ENCODE measurements around the gene PCCA.
A peak's percentile ranks its signal among the peaks of the same experiment; 100 is the strongest.
"Not testable (repeated sequence)": the region's sequence is repeated elsewhere in the genome, so short reads cannot be mapped to it uniquely, and the experiment has no call there.

PCCA gene

GRCh38 chr13:100541897-100542825 lies 453.3 kb downstream of the PCCA start:
- no peak for DNase-seq (ENCODE audit: low read depth in 3 of 3)

DNA sequence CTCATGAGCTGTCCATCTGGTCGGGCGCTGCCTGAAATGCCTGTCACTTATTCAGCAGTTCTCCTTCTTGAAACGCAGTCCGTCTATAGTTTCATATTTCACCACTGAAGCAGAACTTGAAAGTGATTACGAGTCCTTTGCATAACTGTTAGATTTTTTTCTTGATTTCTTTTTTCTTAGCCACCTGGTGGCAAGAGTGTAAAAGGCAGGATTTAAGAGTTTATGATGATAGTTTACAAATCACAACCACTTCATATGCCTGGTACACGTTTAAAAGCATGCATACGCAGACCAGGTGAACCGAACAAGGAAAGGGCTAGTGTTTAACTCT lies 453.9 kb downstream of the PCCA start:
- no peak for DNase-seq (ENCODE audit: low read depth in 3 of 3)

- DNase-seq (ENCODE audit: low read depth in 3 of 3): no peak
Measured at GRCh38 chr13:100543872-100544602, 455.1 kb downstream of the PCCA start.

DNA sequence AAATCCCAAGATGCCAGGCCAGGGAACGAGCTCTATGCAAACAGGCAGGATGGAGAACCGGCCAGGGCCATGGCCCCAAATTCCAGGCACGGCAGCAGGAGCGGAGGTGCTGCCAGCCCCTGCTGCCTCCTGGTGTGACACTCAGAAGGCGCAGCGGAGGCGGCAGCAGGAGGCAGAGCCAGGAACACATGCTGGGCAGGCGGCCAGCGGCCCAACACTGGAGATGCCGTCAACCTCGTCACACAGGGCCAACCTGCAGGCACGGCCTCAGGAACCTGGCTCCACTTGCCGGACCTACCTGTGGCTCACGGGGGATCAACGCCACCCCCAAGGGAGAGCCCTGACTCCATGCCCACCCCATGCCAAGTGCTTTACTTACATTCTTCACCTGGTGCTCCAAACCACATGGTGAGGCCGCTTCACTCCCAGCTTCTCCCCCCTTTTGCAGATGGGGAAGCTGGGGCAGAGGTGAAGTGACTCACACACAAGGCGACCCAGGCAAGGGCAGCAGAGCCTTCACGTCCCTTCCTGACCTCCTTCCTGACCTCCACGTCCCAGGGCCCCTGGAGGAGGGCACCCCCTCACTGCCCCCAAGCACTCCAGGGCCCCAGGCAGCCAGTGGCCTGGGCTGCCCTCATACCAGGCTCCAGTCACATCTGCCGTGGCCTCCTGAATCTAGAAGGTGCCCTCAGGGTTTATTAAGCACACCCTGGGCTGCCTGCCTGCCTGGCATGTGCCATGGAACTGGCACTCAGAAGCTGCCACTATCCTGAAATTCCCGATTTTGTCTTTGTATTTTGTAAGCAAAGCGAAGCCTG lies 456.2 kb downstream of the PCCA start:
- DNase-seq (ENCODE audit: low read depth in 3 of 3): no peak

- no peak for DNase-seq (ENCODE audit: low read depth in 3 of 3)
Measured at GRCh38 chr13:100545684-100546061, 456.8 kb downstream of the PCCA start.

GRCh38 chr13:100546713-100547405 lies 458.0 kb downstream of the PCCA start:
- DNase-seq (ENCODE audit: low read depth in 3 of 3): no peak

DNA sequence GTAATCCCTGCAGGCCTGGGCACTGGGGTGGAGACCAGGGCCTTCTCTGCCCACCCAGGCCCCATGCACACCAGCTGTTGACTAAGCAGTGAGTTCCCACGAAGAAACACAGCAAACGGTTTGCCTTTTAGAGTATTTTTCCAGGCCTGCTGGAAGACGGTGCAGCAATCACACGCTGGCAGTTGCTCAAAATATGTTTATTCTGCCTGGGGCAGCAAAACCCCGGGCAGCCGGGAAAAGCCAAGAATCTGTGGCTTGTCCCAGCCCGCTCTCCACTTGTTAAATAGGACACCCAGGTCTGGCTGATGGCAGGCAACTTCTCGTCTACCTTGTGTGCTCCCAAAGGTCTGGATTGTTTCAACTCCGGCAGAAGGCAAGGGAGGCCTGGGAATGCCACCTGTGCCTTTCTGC lies 458.9 kb downstream of the PCCA start:
- no peak for DNase-seq (ENCODE audit: low read depth in 3 of 3)

GRCh38 chr13:100549316-100549715 lies 460.4 kb downstream of the PCCA start:
- DNase-seq (ENCODE audit: low read depth in 3 of 3): no peak

- DNase-seq (ENCODE audit: low read depth in 3 of 3): no peak
Measured at GRCh38 chr13:100552755-100553154, 463.9 kb downstream of the PCCA start.

- no peak for DNase-seq (ENCODE audit: low read depth in 3 of 3)
Measured at GRCh38 chr13:100559886-100560285, 471.0 kb downstream of the PCCA start.

- DNase-seq (ENCODE audit: low read depth in 3 of 3): no peak
Measured at GRCh38 chr13:100560498-100561157, 471.7 kb downstream of the PCCA start.

GRCh38 chr13:100561158-100561499 lies 472.2 kb downstream of the PCCA start:
- no peak for DNase-seq (ENCODE audit: low read depth in 3 of 3)

GRCh38 chr13:100561599-100562204 lies 472.8 kb downstream of the PCCA start:
- no peak for DNase-seq (ENCODE audit: low read depth in 3 of 3)

DNA sequence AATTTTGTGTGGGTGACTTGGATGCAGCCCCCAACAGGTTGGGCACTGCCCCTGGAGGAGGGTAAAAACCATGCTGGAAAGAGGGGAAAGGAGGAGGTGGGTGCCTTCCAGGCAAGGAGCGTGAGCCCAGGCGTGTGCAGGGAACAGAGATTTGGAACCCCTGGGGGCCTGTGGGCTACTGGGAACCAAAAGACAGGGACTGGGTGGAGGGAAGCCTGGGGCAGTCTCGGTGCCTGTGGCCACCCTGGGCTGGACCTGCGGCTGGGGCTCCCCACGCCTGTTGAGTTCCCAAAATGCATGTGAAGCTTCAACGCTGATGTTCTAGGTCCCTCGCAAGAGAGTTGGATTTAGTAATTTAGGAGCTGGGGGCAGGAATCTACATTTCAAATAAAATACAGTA lies 474.9 kb downstream of the PCCA start:
- no peak for DNase-seq (ENCODE audit: low read depth in 3 of 3)

DNA sequence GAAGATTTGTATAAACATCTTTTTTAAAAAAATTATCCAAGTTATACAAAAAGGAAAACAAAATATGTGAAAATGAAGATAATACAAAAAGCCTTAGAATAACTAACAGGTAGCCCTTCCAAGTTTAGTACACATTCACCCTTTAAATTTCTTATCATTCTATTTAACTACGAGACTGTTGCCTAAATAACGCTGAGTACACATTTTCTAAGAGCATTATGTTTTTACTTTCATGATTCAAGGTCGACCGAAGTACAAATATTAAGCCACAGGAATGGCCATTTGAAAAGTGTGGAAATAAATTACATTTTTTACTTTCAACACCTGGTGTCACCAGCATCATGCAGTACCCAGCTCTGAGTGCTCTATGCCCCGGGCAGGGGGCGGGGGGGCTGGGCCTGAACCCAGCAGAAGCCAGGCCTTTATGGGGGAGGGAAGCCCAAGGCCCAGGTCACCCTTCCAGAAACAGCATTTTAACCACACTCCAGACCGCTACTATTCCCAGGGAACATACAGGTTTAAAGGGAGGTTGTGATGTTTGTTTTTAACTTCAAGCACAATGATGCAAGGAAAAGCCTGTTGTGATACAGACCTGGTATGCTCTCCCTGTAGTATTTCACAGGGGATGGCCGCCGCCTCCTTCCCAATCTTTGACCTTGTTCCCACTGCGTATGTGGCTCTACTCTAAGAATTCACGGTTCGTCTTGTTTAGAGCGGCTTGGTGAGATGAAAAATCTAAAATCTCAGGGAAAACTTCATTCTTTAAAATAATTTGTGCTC lies 475.7 kb downstream of the PCCA start:
- DNase-seq (ENCODE audit: low read depth in 3 of 3): no peak

- DNase-seq (ENCODE audit: low read depth in 3 of 3): no peak
Measured at GRCh38 chr13:100565286-100565685, 476.4 kb downstream of the PCCA start.

DNA sequence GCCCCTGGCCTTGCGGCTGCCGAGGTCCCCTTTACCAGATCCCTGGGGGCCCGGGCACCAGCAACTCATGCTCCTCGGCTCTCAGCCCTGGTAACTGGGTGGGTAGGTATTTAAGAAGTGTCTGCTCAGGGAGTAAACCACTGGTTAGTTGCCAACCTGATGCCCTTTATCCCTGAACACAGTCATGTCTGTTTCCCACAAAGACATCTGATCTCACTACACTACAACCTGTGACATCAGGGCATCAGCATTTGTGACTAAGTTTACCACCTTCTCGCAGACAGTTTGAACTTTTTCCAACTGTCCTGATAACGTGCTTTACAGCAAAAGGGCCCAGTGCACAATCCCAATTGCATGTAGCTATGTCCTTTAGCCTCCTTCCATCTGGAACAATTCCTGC lies 477.6 kb downstream of the PCCA start:
- no peak for DNase-seq (ENCODE audit: low read depth in 3 of 3)

DNA sequence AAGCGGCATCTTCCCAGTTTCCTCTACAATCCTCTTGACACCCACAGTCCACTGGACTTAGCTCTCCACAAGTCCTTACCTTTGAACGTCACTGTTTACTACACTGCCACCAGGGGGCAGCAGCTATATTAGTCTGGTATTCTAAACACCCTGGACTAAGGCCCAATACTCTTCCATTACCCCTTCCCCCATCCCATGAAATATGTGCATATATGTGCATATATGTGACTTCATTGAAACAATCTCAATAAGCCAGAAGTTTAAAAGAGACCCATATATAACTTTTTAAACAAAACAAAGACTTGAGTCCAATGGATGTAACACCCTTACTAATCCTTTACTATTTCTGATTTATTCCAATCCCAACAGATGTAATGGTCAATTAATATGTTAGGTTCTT lies 484.2 kb downstream of the PCCA start:
- peak; percentile 51 to 70 (median 65) for DNase-seq (ENCODE audit: low read depth in 3 of 3)

DNA sequence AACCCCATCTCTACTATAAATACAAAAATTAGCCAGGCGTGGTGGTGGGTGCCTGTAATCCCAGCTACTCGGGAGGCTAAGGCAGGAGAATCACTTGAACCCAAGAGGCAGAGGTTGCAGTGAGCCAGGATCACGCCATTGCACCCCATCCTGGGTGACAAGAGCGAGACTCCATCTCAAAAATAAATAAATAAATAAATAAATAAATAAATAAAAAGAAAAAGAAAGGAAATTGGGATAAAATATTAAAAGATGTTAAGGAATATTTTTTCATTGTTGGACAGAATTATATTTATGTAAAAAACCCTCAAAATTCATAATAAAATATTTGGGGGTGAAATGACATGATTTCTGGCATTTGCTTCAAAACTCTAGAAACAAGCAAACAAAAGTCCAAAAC lies 488.3 kb downstream of the PCCA start:
- not testable (repeated sequence) for DNase-seq (ENCODE audit: low read depth in 3 of 3)

Data from stimulated activated CD4-positive, alpha-beta T cell treated with anti-CD3 and anti-CD28 coated beads, TNF-alpha, amount 100 ng/mL, for 24 hours (primary cell).